Spleen (tissue), 11 donors: ENCODE measurements around the gene NIPA2. TPM values are rescaled to one million over a fixed set of nuclear protein-coding genes. Genes with fewer than 3 reads are reported as not detected.

ENCODE experiments used
- DNase-seq: peaks from one replicate; pipeline ENCODE4 v3.0.0-alpha.2; 2020
- H3K27ac ChIP-seq, 8 donors: fragments of 200-600 bp; sonication (generic) in 7 of 8; 1 replicate in 4 of 8; 2 replicates in 4 of 8; pipeline versions ENCODE4 v1.5.0 to v1.8.0; 2016 to 2021; ENCODE audit warnings: inconsistent platforms in 4 of 8, mild to moderate bottlenecking in 4 of 8, moderate library complexity in 1 of 8
- H3K27me3 ChIP-seq, 7 donors: fragments of 200-600 bp; sonication (generic) in 6 of 7; replicated peaks in 1 of 7; 1 replicate in 4 of 7; 2 replicates in 3 of 7; pipeline versions ENCODE4 v1.5.0 to v1.8.0; 2016 to 2021; ENCODE audit warnings: inconsistent platforms in 3 of 7, mild to moderate bottlenecking in 1 of 7
- H3K36me3 ChIP-seq, 6 donors: fragments of 200-600 bp; sonication (generic) in 5 of 6; 1 replicate in 4 of 6; 2 replicates in 2 of 6; pipeline versions ENCODE4 v1.5.0 to v1.8.0; 2016 to 2021; ENCODE audit warnings: inconsistent platforms in 2 of 6
- H3K4me1 ChIP-seq, 6 donors: fragments of 200-600 bp; sonication (generic) in 5 of 6; 1 replicate in 3 of 6; 2 replicates in 3 of 6; pipeline versions ENCODE4 v1.5.0 to v1.8.0; 2016 to 2021; ENCODE audit warnings: inconsistent platforms in 3 of 6
- H3K4me3 ChIP-seq, 8 donors: fragments of 200-600 bp; sonication (generic) in 7 of 8; 1 replicate in 4 of 8; 2 replicates in 4 of 8; pipeline versions ENCODE4 v1.5.0 to v1.8.0; 2016 to 2021; ENCODE audit warnings: inconsistent platforms in 4 of 8, mild to moderate bottlenecking in 4 of 8, moderate library complexity in 2 of 8
- H3K9me3 ChIP-seq, 8 donors: fragments of 200-600 bp; sonication (generic) in 7 of 8; 1 replicate in 4 of 8; 2 replicates in 4 of 8; pipeline versions ENCODE4 v1.5.0 to v1.8.0; 2016 to 2021; ENCODE audit warnings: inconsistent platforms in 4 of 8
- CTCF ChIP-seq, 11 experiments: fragments of 200-600 bp in 7 of 11; fragments of 450-650 bp in 4 of 11; sonication (generic) in 4 of 11; IDR thresholded peaks in 8 of 11; conservative IDR thresholded peaks in 3 of 11; 1 replicate in 7 of 11; 2 replicates in 4 of 11; pipeline versions ENCODE4 v1.4.0 to v1.8.0; 2016 to 2021; ENCODE audit warnings: antibody characterized with exemption in 11 of 11, inconsistent platforms in 4 of 11, mild to moderate bottlenecking in 1 of 11
- POLR2A ChIP-seq, 3 donors: fragments of 450-650 bp; IDR thresholded peaks; one replicate each; pipeline ENCODE4 v1.5.1; 2017; ENCODE audit warnings: antibody characterized with exemption in 3 of 3, mild to moderate bottlenecking in 1 of 3
- POLR2AphosphoS5 ChIP-seq, 3 donors: sonication (generic); formaldehyde crosslinking; IDR thresholded peaks; one replicate each; pipeline ENCODE4 v1.5.1; 2017; ENCODE audit warnings: antibody characterized with exemption in 3 of 3
- WGBS, 5 donors: extraction: QIAGEN DNeasy Blood & Tissue Kit in 3 of 5; methylation state at CpG; one replicate each; pipeline versions ENCODE4 v1.1.5 to v1.1.7; 2013 to 2018; 5-methylcytosine and 5-hydroxymethylcytosine counted together
- intact Hi-C: fragments of 100-400 bp; cut with DNase I; formaldehyde crosslinking; loops from one replicate; pipeline ENCODE4 v1.15.0; 2023; ENCODE audit warnings: low total_unique reads
- polyA plus RNA-seq, 3 donors: library from polyadenylated mRNA; stranded (reverse); fragments of 200-250 nt; gene quantifications; one replicate each; pipeline ENCODE4 v1.2.1, GENCODE V29; 2013
- total RNA-seq, 7 donors: library from RNA; depleted of rRNA in 3 of 7; stranded (reverse); fragments of >200 nt in 3 of 7; fragmentation: NEBNext Ultra II Directional in 4 of 7; extraction: Animal tissue kit (Norgen Biotek cat#: 25700) in 4 of 7; gene quantifications; one replicate each; pipeline versions ENCODE4 v1.1.0 to v1.2.1, GENCODE V29; 2016 to 2021
- donor health status: healthy with polysubstance abuse.
- donor health status: DM: no; HTN: no; CAD: no; lungs with moderate emphysema.
- donor health status: DM: no; HTN: no; CAD: no.
- donor health status: Bipolar disorder and iron deficiency.
- donor health status: healthy.
- donor health status: DM: no; HTN: no; CAD: no.
- donor health status: DM: yes; HTN: yes; CAD: no.

Gene NIPA2
- total and polyA plus RNA-seq, 10 donors = 18.4 to 91.4 (median 52.8) TPM

- TF ChIP-seq POLR2AphosphoS5 (IDR thresholded peaks at IDR 0.05) (no peak), CTCF (IDR thresholded peaks at IDR 0.05 in 8 of 11, conservative IDR thresholded peaks at IDR 0.05 in 3 of 11) (no peak), POLR2A (IDR thresholded peaks at IDR 0.05) (no peak)
- no peak overlapping the region for H3K27ac ChIP-seq
- peaks cover 18 to 87% (median 45%) of the 10 kb centered on the region in 6 donors for H3K4me1 ChIP-seq
- DNase-seq = no peak
- intact Hi-C loops = no loop called here
- H3K36me3 ChIP-seq = peaks cover 0 to 93% (median 44%) of the 10 kb centered on the region in 6 donors
- no peaks in the 10 kb centered on the region for H3K27me3 ChIP-seq
- WGBS, 5 donors = 67 to 76% (median 70%) methylated on average over 2 of the region's 2 CpGs
- no peaks in the 10 kb centered on the region for H3K9me3 ChIP-seq
- no peak overlapping the region for H3K4me3 ChIP-seq
Observed at GRCh38 chr15:22845289-22845900, 6.9 kb downstream of the NIPA2 start.

GRCh38 chr15:22846073-22846472 lies 7.6 kb downstream of the NIPA2 start:
- H3K9me3 ChIP-seq = no peaks in the 10 kb centered on the region
- H3K27me3 ChIP-seq = no peaks in the 10 kb centered on the region
- H3K4me1 ChIP-seq = peaks cover 11 to 87% (median 40%) of the 10 kb centered on the region in 6 donors
- DNase-seq = no peak
- intact Hi-C loops = no loop called here
- WGBS, 5 donors = 92 to 97% (median 95%) methylated on average over 6 of the region's 6 CpGs
- TF ChIP-seq POLR2A (IDR thresholded peaks at IDR 0.05) = no peak
- no peak for TF ChIP-seq CTCF (IDR thresholded peaks at IDR 0.05 in 8 of 11, conservative IDR thresholded peaks at IDR 0.05 in 3 of 11)
- TF ChIP-seq POLR2AphosphoS5 (IDR thresholded peaks at IDR 0.05) = no peak
- no peak overlapping the region for H3K4me3 ChIP-seq
- H3K36me3 ChIP-seq = peaks cover 0 to 100% (median 48%) of the 10 kb centered on the region in 6 donors
- H3K27ac ChIP-seq = no peak overlapping the region

GRCh38 chr15:22850055-22850454 lies 11.6 kb downstream of the NIPA2 start:
- H3K27me3 ChIP-seq = no peaks in the 10 kb centered on the region
- DNase-seq = no peak
- H3K36me3 ChIP-seq = peaks cover 3 to 100% (median 78%) of the 10 kb centered on the region in 6 donors
- WGBS, 5 donors = 68 to 85% (median 74%) methylated on average over 3 of the region's 3 CpGs
- intact Hi-C loops = no loop called here
- no peaks in the 10 kb centered on the region for H3K9me3 ChIP-seq
- H3K27ac ChIP-seq = no peak overlapping the region
- TF ChIP-seq CTCF (IDR thresholded peaks at IDR 0.05 in 8 of 11, conservative IDR thresholded peaks at IDR 0.05 in 3 of 11) (no peak), POLR2AphosphoS5 (IDR thresholded peaks at IDR 0.05) (no peak), POLR2A (IDR thresholded peaks at IDR 0.05) (no peak)
- H3K4me1 ChIP-seq = peaks cover 0 to 50% (median 14%) of the 10 kb centered on the region in 6 donors
- H3K4me3 ChIP-seq = no peak overlapping the region

GRCh38 chr15:22851513-22851912 lies 13.0 kb downstream of the NIPA2 start:
- intact Hi-C loops = no loop called here
- 85 to 91% (median 88%) methylated on average over 4 of the region's 4 CpGs for WGBS, 5 donors
- H3K4me3 ChIP-seq = no peak overlapping the region
- H3K4me1 ChIP-seq = peaks cover 0 to 35% (median 7%) of the 10 kb centered on the region in 6 donors
- TF ChIP-seq POLR2AphosphoS5 (IDR thresholded peaks at IDR 0.05) = no peak
- TF ChIP-seq CTCF (IDR thresholded peaks at IDR 0.05 in 8 of 11, conservative IDR thresholded peaks at IDR 0.05 in 3 of 11) = no peak
- no peak for TF ChIP-seq POLR2A (IDR thresholded peaks at IDR 0.05)
- DNase-seq = no peak
- H3K9me3 ChIP-seq = no peaks in the 10 kb centered on the region
- no peak overlapping the region for H3K27ac ChIP-seq
- H3K27me3 ChIP-seq = no peaks in the 10 kb centered on the region
- peaks cover 5 to 100% (median 83%) of the 10 kb centered on the region in 6 donors for H3K36me3 ChIP-seq
